ENCODE measurements around the gene AHNAK.
"Not testable (repeated sequence)": the region's sequence is repeated elsewhere in the genome, so short reads cannot be mapped to it uniquely, and the experiment has no call there.

AHNAK gene, protein sequence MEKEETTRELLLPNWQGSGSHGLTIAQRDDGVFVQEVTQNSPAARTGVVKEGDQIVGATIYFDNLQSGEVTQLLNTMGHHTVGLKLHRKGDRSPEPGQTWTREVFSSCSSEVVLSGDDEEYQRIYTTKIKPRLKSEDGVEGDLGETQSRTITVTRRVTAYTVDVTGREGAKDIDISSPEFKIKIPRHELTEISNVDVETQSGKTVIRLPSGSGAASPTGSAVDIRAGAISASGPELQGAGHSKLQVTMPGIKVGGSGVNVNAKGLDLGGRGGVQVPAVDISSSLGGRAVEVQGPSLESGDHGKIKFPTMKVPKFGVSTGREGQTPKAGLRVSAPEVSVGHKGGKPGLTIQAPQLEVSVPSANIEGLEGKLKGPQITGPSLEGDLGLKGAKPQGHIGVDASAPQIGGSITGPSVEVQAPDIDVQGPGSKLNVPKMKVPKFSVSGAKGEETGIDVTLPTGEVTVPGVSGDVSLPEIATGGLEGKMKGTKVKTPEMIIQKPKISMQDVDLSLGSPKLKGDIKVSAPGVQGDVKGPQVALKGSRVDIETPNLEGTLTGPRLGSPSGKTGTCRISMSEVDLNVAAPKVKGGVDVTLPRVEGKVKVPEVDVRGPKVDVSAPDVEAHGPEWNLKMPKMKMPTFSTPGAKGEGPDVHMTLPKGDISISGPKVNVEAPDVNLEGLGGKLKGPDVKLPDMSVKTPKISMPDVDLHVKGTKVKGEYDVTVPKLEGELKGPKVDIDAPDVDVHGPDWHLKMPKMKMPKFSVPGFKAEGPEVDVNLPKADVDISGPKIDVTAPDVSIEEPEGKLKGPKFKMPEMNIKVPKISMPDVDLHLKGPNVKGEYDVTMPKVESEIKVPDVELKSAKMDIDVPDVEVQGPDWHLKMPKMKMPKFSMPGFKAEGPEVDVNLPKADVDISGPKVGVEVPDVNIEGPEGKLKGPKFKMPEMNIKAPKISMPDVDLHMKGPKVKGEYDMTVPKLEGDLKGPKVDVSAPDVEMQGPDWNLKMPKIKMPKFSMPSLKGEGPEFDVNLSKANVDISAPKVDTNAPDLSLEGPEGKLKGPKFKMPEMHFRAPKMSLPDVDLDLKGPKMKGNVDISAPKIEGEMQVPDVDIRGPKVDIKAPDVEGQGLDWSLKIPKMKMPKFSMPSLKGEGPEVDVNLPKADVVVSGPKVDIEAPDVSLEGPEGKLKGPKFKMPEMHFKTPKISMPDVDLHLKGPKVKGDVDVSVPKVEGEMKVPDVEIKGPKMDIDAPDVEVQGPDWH (N-terminal part only)

DNA sequence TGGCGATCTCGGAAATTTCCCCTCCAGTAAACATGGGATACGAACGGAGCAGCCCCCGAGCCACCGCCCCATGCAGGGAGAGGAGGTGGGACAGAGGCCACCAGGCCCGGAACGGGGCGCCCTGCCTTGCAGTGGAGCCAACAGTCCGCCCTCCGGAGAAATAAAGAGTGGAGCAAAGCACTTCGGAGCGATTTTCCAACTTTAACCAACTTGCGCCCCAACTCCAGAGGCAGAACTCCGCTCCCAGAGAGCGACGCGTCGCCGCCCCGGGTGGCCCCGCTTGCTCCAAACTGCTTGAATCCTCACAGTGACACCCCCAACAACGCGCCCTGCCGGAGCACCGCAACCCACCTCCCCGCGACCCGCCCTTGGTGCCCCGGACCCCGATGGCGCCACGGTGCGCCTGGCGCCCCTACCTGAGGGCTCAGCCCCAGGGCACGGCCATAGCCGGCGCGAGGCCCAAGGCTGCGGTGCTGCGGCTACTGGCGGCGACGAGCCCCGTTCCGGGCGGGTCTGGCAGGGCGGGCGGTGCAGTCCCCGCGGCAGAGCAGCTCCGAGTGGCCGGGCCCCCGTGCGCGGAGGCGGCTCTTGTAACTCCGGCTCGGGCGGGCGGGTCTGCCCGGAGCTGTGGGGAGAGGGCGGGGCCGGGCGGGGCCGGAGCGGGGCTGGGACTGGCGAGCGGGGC lies at the start of gene AHNAK:
Gene AHNAK (minus strand): TSS at position 563 of the 685 bp plus-strand sequence. CDS start 10,708 bp downstream, outside the sequence.
- DNase-seq (ENCODE audit: low read depth in 2 of 2), result peak in 1 of 2 donors; percentile 54

DNA sequence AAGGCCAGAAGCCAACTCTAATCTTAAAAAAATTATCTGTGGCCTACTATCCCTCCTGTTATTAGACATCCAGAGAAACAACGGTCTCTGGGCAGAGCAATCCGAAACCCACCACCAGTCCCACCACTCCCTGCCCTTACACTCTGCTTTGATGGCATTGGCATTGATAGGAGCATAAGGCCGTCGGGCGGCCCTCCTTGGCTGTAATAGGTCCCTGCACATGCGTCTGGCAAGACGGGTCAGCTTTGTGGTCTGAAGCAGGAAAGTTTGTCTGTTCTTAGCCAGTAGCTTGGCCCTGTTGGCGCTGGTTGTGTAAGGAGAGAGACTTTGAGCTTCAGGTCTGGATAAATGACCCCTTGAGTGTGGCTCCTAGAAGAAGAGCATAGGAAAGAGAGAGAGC lies 48.5 kb upstream of the AHNAK start:
- no peak for DNase-seq (ENCODE audit: low read depth in 2 of 2)

DNA sequence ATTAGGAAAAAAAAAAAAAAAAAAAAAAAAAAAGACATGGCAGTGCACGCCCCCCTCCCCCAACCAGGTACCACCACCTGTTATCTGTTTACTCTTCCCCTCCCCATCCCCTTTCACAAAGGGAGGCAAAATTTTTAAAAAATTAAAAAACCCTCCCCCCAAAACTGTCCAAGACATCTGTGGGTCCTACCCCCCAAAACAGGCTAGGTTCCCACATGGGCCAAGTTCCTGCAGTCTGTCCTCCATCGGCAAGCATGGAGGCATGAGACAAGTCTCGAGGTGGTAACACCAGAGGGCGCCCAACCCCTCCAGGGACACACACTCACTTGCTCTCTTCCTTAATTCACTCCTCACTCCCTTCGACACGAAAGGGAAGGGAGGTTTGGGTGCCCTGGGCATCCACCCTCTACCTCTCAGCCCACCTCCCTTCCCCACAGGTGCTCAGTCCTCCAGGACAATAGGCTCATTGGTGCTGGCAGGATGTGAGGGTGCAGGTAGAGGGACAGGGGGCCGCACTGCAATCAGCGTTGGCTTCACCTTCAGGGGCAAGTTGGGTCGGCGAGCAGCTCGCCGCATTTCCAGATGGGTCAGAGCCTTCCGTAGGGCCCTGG lies 46.9 kb upstream of the AHNAK start:
- peak; percentile 63 to 68 for DNase-seq (ENCODE audit: low read depth in 2 of 2)

DNA sequence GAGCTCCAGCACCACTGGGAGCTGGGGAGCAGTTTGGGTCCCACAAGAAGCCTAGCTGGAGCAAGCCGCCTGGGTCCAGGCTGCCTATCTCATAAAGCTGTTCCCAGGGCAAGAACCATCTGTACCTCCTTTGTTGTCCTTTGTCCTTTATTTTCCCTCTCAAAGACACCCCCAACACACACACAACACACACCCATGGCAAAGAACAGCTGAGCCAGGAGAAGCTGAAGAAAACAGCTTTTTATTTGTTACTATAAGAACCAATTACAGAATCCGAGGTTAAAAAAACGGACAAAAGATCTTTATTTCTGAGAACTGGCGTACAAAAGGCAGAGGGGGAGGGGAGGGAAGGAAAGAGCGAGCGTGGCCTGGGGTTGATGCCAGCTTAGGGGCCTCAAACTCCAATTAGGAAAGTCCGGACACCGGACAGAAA lies 46.4 kb upstream of the AHNAK start:
- DNase-seq (ENCODE audit: low read depth in 2 of 2), result no peak

DNA sequence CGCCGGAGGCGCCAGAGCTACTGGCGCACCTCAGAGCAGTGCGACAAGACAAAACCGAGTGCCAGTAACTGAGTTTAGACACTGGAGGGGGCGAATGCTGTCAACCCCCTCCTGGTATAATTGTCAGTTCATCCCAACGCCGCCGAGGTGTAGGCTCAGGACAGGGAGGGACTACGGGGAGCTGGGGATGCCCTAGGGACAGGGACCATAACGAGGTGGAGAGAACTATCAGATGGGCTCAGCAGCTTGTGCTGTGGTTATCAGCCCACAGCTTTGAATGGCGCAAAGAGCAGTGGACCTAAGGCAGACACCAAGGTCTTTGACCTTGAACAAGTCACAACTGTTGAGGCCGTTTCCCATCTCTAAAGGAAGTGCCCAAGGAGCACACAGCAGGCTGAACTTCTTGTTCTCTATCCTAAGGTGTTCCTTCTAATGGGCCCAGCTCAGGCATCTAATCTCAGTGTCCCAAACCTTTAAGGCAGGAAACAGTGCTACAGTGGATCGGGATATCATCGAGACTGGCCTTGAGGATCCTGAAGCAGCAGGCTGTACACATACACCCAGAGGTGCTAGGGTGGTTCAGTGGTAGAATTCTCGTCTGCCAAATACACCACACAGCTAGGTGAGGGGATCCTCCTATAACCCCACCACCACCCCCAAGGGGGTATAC lies 45.7 kb upstream of the AHNAK start:
- DNase-seq (ENCODE audit: low read depth in 2 of 2), result no peak

DNA sequence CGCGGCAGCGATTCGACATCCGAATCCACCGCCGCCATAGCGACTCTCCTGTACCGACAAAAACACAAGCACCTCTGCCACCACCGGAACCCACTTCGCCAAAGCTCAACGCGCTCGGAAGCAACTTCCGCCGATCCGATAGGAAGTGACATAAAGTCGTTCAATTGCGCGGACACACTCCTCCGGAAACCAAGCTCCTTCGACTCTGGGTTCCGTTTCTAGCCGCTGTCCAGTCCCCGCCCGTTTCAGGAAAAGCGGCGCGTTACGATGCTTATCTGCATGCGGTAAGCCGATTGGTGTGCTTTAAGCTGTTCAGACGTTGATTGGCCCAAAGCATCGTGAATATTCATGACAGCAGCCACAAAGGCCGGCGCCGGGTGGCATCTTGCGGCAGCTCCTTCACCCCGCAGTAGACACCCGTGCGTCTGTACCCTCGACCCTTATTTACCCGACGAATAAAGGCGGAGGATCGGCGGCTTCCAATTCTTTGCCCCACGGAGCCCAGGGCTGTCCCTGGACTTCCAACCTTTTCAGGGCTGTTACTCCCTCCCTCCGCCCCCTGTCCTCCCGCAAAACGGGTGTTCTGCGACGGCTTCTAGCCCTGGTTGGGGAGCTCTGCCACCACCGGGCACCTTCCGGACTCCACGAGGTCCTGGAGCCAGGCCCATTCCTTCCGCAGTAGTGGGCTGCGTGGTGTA lies 45.0 kb upstream of the AHNAK start, which contains the start of gene TUT1:
Gene TUT1 (minus strand): TSS at position 76 of the 698 bp plus-strand sequence. CDS start 38 bp downstream, at position 38.
- DNase-seq (ENCODE audit: low read depth in 2 of 2), result peak; percentile 84 to 91

DNA sequence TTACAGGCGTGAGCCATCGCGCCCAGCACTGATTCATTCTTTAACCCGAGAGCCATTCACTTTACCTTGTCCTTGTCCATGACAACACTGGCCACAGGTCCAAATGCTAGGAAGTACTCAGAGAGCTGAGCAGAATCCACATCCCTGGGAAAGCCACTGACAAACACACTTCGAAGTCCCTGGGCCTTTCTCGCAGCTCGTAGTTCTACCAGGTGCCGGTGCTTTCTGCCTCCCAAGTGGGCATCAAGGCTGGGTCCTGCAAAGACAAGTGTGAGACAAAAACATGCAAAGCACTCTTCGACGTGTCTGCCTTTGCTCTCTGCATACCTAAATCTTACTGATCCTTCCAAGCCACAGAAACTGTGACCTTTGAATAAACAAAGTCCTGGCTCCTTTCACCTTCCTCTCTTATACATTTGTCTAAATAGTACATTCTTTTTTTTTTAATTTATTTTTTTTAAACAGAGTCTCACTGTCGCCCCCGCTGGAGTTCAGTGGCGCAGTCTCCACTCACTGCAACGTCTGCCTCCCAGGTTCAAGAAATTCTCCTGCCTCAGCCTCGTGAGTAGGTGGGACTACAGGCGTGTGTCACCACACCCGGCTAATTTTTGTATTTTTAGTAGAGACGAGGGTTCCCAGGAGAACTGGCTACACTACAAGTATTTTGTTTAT lies 42.5 kb upstream of the AHNAK start:
- DNase-seq (ENCODE audit: low read depth in 2 of 2), result no peak

DNA sequence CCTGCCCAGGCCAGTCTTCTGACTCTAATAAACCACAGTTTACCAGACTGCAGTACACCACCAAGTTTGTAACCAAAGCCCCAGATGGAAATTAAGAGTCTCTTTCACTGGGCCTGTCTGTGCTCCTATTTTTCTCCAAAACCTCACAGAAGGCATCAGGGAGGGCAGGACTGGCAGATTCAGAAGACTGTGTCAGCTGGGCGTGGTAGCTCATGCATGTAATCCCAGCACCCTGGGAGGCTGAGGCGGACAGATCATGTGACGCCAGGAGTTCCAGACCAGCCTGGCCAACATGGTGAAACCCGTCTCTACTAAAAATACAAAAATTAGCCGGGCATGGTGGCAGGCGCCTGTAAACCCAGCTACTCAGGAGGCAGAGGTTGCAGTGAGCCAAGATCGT lies 38.8 kb upstream of the AHNAK start:
- DNase-seq (ENCODE audit: low read depth in 2 of 2), result not testable (repeated sequence)

DNA sequence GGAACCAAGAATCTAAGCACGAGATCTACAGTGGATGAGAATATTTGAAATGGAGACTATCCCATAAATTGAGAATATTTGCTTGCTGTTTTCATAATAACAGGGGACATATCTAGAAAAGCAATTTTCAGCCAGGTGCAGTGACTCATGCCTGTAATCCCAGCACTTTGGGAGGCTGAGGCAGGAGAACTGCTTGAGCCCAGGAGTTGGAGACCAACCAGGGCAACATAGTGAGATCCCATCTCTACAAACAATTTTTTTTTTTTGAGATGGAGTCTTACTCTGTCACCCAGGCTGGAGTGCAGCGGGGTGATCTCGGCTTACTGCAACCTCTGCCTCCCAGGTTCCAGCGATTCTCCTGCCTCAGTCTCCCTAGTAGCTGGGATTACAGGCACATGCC lies 35.1 kb upstream of the AHNAK start:
- not testable (repeated sequence) for DNase-seq (ENCODE audit: low read depth in 2 of 2)

DNA sequence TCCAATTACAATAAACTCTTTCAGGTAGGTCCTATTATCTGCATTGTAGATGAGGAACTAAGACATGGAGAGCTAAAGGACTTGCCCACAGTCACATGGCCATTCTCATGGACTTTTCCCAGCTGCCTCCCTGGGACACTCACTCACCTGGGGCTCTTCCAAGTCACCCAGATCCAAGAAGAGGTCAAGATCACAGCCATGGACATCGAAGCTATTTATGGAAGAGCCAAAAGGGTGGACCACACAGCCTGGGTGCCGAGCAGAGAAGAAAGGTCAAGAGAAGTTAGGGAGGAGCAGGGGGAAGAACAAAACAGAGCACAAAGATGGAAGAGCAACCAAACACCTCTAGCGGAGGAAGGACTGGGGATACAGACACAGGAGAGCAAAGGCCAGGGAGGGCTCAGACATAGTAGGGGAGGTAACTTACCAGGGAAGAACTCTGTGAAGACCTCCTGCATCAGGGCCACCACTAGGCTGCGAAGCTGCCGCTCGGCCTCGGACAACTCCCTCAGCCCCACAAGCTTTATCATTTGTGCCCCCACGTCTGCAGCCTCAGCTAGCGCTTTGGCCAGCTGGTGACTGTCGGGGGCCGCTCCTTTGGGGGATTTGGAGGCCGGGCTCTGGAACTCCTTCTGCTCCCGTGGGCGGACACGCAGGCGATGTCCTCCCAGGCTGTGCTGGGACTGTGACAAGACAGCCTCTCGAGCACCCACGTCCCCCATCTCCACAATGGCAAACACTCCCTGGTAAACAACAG lies 34.5 kb upstream of the AHNAK start:
- no peak for DNase-seq (ENCODE audit: low read depth in 2 of 2)

DNA sequence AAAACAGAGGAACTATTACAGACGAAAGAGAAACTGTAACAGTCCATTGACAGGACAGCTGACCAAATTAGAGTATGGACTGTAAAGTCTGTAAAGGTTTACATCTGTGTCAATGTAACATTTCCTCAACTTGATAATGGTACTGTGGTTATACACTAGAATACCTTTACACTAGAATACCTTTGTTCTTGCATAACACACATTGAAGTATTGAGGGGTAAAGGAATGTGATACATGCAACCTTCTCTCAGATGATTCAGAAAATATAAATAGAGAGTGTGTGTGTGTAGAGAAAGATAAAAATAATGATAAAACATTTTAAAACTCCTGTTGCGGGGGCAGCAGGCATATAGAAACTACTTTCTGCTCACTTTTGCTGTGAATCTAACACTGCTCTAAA lies 32.6 kb upstream of the AHNAK start:
- no peak for DNase-seq (ENCODE audit: low read depth in 2 of 2)

DNA sequence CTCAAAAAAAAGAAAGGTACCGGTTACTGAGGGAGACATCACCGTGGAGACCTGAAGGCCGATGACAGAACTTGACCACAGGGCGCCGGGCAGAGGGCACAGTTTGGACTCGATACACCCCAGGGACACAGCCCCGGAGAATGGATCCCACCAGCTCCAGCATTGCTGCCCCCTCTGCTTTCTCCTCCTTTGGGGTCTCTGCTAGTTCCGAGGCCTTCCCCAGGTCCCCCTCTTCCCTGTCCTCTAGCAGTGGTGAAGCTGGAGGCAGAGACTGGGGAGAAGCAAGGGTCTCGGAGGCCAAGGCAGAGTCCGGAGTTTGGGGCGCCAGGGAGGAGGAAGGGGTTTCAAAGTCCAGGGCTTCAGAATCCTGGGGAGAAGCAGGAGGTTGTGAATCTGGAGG lies 31.9 kb upstream of the AHNAK start:
- DNase-seq (ENCODE audit: low read depth in 2 of 2), result no peak

DNA sequence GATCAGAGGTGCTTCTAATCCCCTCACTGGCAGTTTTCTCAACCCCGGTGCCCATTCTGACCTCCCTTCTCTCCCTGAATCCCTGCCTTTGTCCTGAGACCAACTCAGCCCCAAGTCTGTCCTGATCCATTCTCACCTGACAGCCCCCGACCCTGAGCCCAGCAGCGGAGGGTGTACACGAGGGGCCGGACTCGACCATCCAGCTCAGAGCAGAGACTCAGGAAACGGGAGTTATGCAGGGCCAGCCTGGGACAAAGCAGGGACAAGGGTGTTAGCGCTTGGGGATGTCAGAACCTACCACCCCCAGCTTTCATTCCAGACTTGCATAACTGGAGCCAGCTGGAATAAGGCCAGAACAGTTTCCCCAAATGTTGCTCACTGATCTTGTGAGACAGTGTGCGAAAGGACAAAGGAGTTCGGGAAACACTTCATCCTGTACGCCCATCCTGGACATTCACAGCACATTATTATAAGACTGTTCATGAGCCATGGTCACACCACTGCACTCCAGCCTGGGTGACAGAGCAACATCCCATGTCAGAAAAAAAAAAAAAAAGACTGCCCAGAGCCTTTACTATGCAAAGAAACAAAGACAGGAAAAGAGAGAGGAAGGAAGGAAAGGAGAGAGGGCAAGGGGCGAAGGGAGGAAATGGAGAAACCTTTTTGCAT lies 30.6 kb upstream of the AHNAK start:
- no peak for DNase-seq (ENCODE audit: low read depth in 2 of 2)

DNA sequence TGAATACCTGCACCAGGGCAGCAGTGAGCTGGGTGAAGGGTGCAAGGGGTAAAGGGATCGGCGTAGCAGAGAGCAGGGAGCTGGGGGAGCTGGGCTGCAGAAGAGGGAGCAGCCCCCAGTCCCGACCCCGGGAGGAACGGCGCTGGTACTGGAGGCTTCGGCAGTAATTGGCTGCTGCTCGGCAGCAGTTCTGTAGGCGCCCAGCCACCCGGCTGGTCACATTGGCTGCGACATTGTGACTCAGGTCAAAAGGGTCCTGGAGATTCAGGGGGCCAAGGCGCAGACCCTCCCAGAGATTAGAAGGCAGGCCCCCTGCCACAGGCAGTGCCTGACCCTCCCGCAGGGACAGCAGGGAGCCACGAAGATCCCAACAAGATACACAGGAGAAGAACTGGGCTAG lies 29.2 kb upstream of the AHNAK start:
- no peak for DNase-seq (ENCODE audit: low read depth in 2 of 2)

DNA sequence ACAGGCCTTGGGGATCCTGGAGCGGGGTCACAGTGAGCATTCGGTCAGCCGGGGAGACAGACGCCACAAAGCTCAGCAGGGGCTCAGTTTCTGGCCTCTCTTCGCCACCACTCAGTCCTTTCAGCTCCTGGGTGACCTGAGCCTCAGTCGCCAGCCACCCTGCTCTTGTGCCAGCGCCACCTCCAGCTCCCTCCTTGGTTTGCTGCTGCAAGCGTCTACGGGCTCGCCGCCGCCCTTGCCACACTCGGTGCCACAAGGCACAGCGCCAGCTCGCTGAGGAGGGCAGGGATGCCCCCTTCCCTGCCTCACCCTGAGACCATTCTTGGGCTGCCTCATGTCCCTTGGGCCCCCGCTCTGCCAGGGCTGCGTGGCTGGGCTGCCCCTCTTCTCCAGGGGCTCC lies 28.6 kb upstream of the AHNAK start:
- no peak for DNase-seq (ENCODE audit: low read depth in 2 of 2)

DNA sequence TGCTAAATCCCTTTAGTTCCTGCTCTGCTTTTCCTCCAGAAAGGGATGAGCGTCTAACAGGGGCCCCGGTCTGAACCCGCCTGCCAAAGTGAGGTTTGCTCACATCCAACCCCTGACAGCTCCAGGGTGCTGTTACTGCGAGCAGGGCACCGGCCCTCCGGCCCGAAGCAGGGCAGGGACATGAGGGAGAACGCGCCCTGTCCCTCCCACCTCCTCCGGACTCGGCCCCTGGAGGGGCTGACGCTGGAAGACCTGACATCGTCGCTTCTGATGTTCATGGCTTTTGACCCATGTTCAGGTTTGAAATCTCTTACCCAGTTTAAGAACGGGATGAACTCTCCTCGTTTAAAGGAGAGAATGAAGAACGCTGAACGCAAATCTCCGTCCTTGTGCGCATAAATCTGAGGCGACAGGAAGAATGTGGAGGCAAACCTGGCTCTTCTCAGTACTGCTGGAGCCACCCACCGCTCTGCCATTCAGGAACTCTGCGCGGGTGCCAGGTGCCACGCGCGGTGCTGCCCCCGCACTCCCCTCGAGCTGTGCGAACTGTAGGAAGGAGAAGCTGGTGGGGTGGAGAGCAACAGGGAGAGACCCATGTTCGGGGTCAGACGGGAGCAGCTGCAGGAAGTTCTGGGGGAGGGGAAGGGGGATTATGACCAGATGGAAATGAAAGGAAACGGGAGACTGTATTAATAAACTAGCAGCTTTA lies 27.9 kb upstream of the AHNAK start:
- no peak for DNase-seq (ENCODE audit: low read depth in 2 of 2)
